ENCODE data around the gene CCR5.
"Not testable (repeated sequence)": the region's sequence is repeated elsewhere in the genome, so short reads cannot be mapped to it uniquely, and the experiment has no call there.

CCR5 gene

GRCh38 chr3:46388847-46389246 is 18.1 kb downstream of the CCR5 start:
- DNase-seq, result not testable (repeated sequence)

GRCh38 chr3:46389306-46389705 is 18.6 kb downstream of the CCR5 start:
- DNase-seq, result no peak

- not testable (repeated sequence) for DNase-seq
Measured at GRCh38 chr3:46391526-46391925, 20.8 kb downstream of the CCR5 start.

- no peak for DNase-seq
Measured at GRCh38 chr3:46393011-46393410, 22.3 kb downstream of the CCR5 start.

- no peak for DNase-seq
Measured at GRCh38 chr3:46393554-46394434, 23.0 kb downstream of the CCR5 start.

- DNase-seq, result peak; percentile 34
Measured at GRCh38 chr3:46395210-46395661, 24.5 kb downstream of the CCR5 start.

GRCh38 chr3:46395766-46396530 is 25.2 kb downstream of the CCR5 start:
- peak; percentile 25 for DNase-seq

- DNase-seq, result no peak
Measured at GRCh38 chr3:46397111-46397510, 26.4 kb downstream of the CCR5 start.

- no peak for DNase-seq
Measured at GRCh38 chr3:46398186-46398955, 27.6 kb downstream of the CCR5 start.

- no peak for DNase-seq
Measured at GRCh38 chr3:46399098-46399497, 28.4 kb downstream of the CCR5 start.

- no peak for DNase-seq
Measured at GRCh38 chr3:46399557-46399956, 28.8 kb downstream of the CCR5 start.

- peak; percentile 79 for DNase-seq
Measured at GRCh38 chr3:46400000-46400734, 29.4 kb downstream of the CCR5 start.

- DNase-seq, result no peak
Measured at GRCh38 chr3:46400846-46401245, 30.1 kb downstream of the CCR5 start.

- DNase-seq, result no peak
Measured at GRCh38 chr3:46401579-46401978, 30.8 kb downstream of the CCR5 start.

GRCh38 chr3:46402902-46403301 is 32.2 kb downstream of the CCR5 start:
- DNase-seq, result not testable (repeated sequence)

- DNase-seq, result no peak
Measured at GRCh38 chr3:46405301-46406019, 34.7 kb downstream of the CCR5 start.

- no peak for DNase-seq
Measured at GRCh38 chr3:46406443-46406787, 35.7 kb downstream of the CCR5 start.

GRCh38 chr3:46406788-46407611 is 36.3 kb downstream of the CCR5 start, which contains the start of the genes CCR5AS and CCRL2:
Gene CCR5AS (minus strand): TSS chr3:46407066.
Gene CCRL2 (plus strand): TSS chr3:46407259. CDS start chr3:46408080, 821 bp downstream.
- DNase-seq, result peak; percentile 97

GRCh38 chr3:46407970-46408369 is 37.2 kb downstream of the CCR5 start:
- DNase-seq, result no peak

GRCh38 chr3:46408853-46409252 is 38.1 kb downstream of the CCR5 start:
- DNase-seq, result peak; percentile 25

All from hematopoietic multipotent progenitor cell treated with erythropoietin and hydrocortisone succinate and interleukin-3 and kit ligand, for 8 days (in vitro differentiated cells).